Endothelial cell (in vitro differentiated cells): ENCODE data around the gene NDUFB7. TPM values are rescaled to one million over a fixed set of nuclear protein-coding genes. Genes with fewer than 3 reads are reported as not detected.
A peak's percentile ranks its signal among the peaks of the same experiment; 100 is the strongest.
"Not testable (repeated sequence)": the region's sequence is repeated elsewhere in the genome, so short reads cannot be mapped to it uniquely, and the experiment has no call there.

Source experiments
- DNase-seq: peaks from one replicate; pipeline ENCODE4 v3.0.0; 2021; ENCODE audit warnings: low spot score
- H3K27ac Mint-ChIP-seq: one replicate; pipeline ENCODE4 v1.8.0; 2021; ENCODE audit warnings: mixed read lengths, inconsistent platforms; ENCODE audit not compliant: unreplicated experiment
- H3K27me3 Mint-ChIP-seq: one replicate; pipeline ENCODE4 v1.8.0; 2021; ENCODE audit warnings: mild to moderate bottlenecking, moderate library complexity, mixed read lengths, inconsistent platforms; ENCODE audit not compliant: unreplicated experiment
- H3K36me3 Mint-ChIP-seq: one replicate; pipeline ENCODE4 v1.8.0; 2021; ENCODE audit warnings: mild to moderate bottlenecking, low read depth, mixed read lengths, inconsistent platforms; ENCODE audit not compliant: unreplicated experiment
- H3K4me1 Mint-ChIP-seq: one replicate; pipeline ENCODE4 v1.8.0; 2021; ENCODE audit warnings: mild to moderate bottlenecking, mixed read lengths, inconsistent platforms; ENCODE audit not compliant: unreplicated experiment
- H3K4me3 Mint-ChIP-seq: one replicate; pipeline ENCODE4 v1.8.0; 2021; ENCODE audit warnings: mild to moderate bottlenecking, mixed read lengths, inconsistent platforms; ENCODE audit not compliant: unreplicated experiment
- H3K9me3 Mint-ChIP-seq: one replicate; pipeline ENCODE4 v1.8.0; 2021; ENCODE audit warnings: mixed read lengths, inconsistent platforms; ENCODE audit not compliant: unreplicated experiment
- total RNA-seq: library from RNA; stranded (reverse); fragmentation: NEBNext Ultra II Directional; extraction: Animal tissue kit (Norgen Biotek cat#: 25700); gene quantifications from one replicate; pipeline ENCODE4 v1.2.1, GENCODE V29; 2021; ENCODE audit not compliant: unreplicated experiment
- TF ChIP-seq, protein P1 (sequence below): fragments of 200-600 bp; sonication (generic); IDR thresholded peaks from one replicate; pipeline ENCODE4 v1.5.0; 2021; ENCODE audit warnings: antibody characterized with exemption; ENCODE audit not compliant: unreplicated experiment

NDUFB7 gene
- total RNA-seq, 1 donor from 2014 or later, result 122 TPM

DNA sequence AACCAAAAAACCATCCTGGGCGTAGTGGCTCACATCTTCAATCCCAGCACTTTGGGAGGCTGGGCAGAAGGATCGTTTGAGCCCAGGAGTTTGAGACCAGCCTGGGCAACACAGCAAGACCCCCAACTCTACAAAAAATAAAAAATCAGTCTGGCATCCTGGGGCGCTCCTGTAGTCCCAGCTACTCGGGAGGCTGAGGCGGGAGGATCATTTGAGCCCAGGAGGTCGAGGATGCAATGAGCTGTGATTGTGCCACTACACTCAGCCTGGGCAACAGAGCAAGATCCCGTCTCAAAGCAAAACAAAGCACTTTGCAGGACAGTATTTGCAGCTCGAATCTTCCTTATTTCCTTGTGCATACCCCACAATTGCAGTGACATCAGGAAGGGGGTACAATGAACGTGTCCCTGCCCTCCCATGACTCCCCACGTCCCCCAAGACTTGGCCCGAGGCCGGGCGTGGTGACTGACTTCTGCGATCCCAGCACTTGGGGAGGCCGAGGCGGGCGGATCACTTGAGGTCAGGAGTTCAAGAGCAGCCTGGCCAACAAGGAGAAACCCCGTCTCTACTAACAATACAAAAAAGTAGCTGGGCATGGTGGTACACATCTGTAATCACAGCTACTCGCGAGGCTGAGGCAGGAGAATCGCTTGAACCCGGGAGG is 870 bp downstream of the NDUFB7 start:
- Mint-ChIP-seq H3K27ac (no peak overlapping the region), H3K27me3 (peaks cover 14% of the 10 kb centered on the region), H3K4me3 (peak overlapping the region; percentile 96), H3K9me3 (no peaks in the 10 kb centered on the region), H3K4me1 (peaks cover 2% of the 10 kb centered on the region), H3K36me3 (peaks cover 12% of the 10 kb centered on the region)
- DNase-seq, result no peak
- TF ChIP-seq, protein P1, sequence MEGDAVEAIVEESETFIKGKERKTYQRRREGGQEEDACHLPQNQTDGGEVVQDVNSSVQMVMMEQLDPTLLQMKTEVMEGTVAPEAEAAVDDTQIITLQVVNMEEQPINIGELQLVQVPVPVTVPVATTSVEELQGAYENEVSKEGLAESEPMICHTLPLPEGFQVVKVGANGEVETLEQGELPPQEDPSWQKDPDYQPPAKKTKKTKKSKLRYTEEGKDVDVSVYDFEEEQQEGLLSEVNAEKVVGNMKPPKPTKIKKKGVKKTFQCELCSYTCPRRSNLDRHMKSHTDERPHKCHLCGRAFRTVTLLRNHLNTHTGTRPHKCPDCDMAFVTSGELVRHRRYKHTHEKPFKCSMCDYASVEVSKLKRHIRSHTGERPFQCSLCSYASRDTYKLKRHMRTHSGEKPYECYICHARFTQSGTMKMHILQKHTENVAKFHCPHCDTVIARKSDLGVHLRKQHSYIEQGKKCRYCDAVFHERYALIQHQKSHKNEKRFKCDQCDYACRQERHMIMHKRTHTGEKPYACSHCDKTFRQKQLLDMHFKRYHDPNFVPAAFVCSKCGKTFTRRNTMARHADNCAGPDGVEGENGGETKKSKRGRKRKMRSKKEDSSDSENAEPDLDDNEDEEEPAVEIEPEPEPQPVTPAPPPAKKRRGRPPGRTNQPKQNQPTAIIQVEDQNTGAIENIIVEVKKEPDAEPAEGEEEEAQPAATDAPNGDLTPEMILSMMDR, result no peak

DNA sequence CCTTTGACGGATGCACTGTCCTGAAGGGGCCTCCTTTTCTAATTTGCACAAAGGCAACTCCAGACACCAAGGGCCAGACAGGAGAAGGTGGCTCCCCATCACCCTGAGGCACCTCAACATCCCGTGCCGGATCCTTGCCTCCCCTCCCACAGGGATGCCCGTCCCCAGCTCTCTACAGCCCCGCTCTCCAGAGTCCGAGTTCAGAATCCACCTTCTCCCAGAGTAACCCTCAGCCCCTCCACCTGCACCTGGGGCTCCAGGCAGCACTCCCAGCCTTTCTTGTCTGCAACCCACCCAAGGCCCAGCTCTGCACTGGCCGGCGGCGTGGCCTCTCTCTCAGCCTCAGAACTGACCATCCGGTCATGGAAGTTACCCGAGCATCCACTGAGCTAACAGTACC is 4.8 kb downstream of the NDUFB7 start:
- H3K27me3 Mint-ChIP-seq, result peaks cover 12% of the 10 kb centered on the region
- H3K27ac Mint-ChIP-seq, result no peak overlapping the region
- no peak overlapping the region for H3K4me3 Mint-ChIP-seq
- H3K4me1 Mint-ChIP-seq, result peaks cover 2% of the 10 kb centered on the region
- DNase-seq, result no peak
- peaks cover 12% of the 10 kb centered on the region for H3K36me3 Mint-ChIP-seq
- no peaks in the 10 kb centered on the region for H3K9me3 Mint-ChIP-seq
- TF ChIP-seq, protein P1, result no peak

DNA sequence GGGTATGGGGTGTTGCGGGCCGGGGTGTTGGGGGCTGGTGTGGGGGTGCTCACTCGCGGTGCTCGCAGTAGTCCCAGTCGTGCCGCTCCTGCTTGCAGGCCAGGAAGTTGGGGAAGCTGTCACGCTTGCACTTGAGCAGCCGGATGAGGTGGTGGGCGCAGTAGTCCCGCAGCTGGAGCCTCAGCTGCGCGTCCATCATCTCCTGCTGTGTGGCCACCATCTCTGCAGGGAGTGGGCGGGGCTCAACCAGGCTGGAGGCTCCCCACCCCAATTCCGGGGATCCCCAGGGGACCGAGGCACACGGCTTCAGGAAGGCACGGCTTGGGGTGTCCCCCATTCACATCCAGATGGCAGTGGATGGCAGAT is 5.2 kb downstream of the NDUFB7 start:
- DNase-seq, result no peak
- H3K27ac Mint-ChIP-seq, result no peak overlapping the region

DNA sequence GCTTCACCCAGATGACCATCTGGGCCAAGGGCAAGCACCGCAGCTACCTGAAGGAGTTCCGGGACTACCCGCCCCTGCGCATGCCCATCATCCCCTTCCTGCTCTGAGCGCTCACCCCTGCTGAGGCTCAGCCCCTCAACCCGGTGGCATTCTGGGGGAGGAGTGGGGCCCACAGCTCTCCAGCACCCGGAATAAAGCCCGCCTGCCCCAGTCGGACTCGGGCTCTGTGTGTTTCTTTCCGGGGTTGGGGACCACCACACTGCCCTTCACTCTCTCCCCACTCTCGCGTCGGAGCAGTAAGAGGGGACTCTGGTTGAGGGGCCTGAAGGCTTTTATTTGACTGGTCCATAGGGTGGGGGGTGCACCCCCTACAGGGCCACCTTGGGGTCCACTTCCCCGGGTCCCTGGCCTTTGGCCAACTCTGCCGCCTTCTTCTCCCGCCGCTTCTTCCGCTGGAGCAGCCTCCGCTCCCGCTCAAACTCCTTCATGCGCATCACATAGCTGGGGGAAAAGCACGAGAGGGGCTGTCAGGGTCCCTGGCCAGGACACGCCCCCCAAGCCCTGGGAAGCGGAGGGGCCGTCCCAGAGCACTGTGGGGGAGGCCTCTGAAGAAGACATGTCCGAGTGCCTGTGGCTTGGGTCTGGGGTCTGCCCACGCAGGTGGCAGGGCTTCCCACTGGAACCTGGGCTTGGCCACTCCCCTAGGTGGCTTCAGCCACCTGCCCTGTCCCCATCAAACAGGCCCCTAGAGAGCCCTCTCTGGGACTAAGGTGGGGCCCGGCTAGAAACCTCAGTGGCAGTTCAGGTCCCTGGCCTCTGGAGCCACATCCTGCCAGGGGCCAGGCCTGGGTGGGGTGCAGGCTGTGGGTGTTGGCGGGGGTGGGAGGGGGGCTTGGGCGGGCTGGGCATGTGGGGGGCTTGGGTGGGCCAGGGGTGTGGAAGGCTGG is 5.8 kb downstream of the NDUFB7 start:
- DNase-seq, result no peak
- no peak overlapping the region for H3K27ac Mint-ChIP-seq
- TF ChIP-seq, protein P1, result no peak
- H3K4me3 Mint-ChIP-seq, result no peak overlapping the region
- no peaks in the 10 kb centered on the region for H3K9me3 Mint-ChIP-seq
- no peaks in the 10 kb centered on the region for H3K4me1 Mint-ChIP-seq
- H3K36me3 Mint-ChIP-seq, result peaks cover 12% of the 10 kb centered on the region
- peaks cover 10% of the 10 kb centered on the region for H3K27me3 Mint-ChIP-seq

More for the DNA sequence above, 5.2 kb downstream of the NDUFB7 start:
- H3K4me1 Mint-ChIP-seq, result peaks cover 2% of the 10 kb centered on the region
- no peak overlapping the region for H3K4me3 Mint-ChIP-seq
- no peaks in the 10 kb centered on the region for H3K9me3 Mint-ChIP-seq
- TF ChIP-seq, protein P1, result no peak
- peaks cover 12% of the 10 kb centered on the region for H3K36me3 Mint-ChIP-seq
- peaks cover 10% of the 10 kb centered on the region for H3K27me3 Mint-ChIP-seq

DNA sequence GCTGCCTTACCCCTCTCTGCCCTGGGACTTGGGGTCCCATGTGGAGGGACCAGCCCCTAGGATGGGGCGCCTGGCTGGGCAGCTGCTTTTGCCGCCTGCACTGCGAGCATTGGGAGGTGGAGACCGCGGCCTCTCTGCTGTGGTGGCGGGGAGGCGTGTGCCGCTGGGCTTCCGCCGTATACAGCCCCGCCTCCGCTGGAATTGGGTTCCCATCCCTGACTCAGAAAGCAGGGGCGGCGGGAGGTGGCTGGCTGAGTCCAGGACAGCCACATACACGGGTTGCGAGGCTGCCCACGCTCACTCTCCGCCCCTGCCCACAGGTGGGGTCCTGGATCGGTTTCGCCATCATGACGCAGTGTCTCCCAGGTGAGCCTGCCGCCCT is 6.6 kb downstream of the NDUFB7 start:
- Mint-ChIP-seq H3K27me3 (peaks cover 13% of the 10 kb centered on the region), H3K9me3 (no peaks in the 10 kb centered on the region), H3K27ac (no peak overlapping the region), H3K4me3 (no peak overlapping the region), H3K36me3 (peaks cover 12% of the 10 kb centered on the region), H3K4me1 (peaks cover 3% of the 10 kb centered on the region)
- TF ChIP-seq, protein P1, result no peak
- DNase-seq, result no peak

DNA sequence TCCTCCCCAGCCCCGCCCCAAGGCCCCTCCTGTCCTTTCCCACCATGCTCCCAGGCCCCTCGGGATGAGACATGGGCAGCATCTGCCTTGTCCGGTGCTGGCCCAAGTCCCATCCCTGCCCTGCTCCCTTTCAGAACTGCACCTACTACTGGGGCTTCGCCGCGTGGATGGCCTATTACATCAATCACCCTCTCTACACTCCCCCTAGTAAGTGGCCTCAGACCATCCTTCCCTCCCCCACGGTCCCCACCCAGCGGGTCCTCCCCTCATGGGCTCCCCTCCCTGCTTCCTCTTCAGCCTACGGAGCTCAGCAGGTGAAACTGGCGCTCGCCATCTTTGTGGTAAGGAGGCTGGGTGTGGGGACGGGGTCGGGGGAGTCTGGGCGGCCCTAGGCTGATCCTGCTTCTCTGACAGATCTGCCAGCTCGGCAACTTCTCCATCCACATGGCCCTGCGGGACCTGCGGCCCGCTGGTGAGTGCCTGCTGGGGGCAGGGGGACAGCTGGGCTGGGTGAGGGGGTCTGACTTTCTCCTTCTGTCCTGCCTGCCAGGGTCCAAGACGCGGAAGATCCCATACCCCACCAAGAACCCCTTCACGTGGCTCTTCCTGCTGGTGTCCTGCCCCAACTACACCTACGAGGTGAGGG is 7.1 kb downstream of the NDUFB7 start:
- H3K9me3 Mint-ChIP-seq, H3K27ac Mint-ChIP-seq, DNase-seq, H3K4me1 Mint-ChIP-seq, H3K4me3 Mint-ChIP-seq: not testable (repeated sequence)
- Mint-ChIP-seq H3K36me3 (peaks cover 12% of the 10 kb centered on the region), H3K27me3 (peaks cover 13% of the 10 kb centered on the region)
